Choroid plexus epithelial cell (primary cell): Measurements from ENCODE around the gene LGR4.

Source experiments
- DNase-seq: peaks from one replicate; pipeline ENCODE4 v3.0.0-alpha.2; 2010; ENCODE audit warnings: low read depth
- H3K4me3 ChIP-seq: 2 replicates; pipeline ENCODE4 v1.5.1; 2011; ENCODE audit warnings: low read depth, mild to moderate bottlenecking, control low read depth, low read length, moderate library complexity
- CTCF ChIP-seq: conservative IDR thresholded peaks from 2 replicates; pipeline ENCODE4 v1.5.1; 2011; ENCODE audit warnings: low read depth, mild to moderate bottlenecking, control low read depth, inconsistent platforms, low read length, moderate library complexity

Gene LGR4

GRCh38 chr11:27388001-27388400 is 84.6 kb downstream of the LGR4 start:
- no peak overlapping the region for H3K4me3 ChIP-seq
- no peak for DNase-seq
- TF ChIP-seq CTCF = no peak

GRCh38 chr11:27387362-27387761 is 85.2 kb downstream of the LGR4 start:
- DNase-seq = no peak
- no peak for TF ChIP-seq CTCF
- no peak overlapping the region for H3K4me3 ChIP-seq

- no peak for DNase-seq
- TF ChIP-seq CTCF = no peak
- no peak overlapping the region for H3K4me3 ChIP-seq
These were observed 86.3 kb downstream of the LGR4 start for GRCh38 chr11:27386181-27386845.

- H3K4me3 ChIP-seq = peak overlapping the region; percentile 7
- no peak for TF ChIP-seq CTCF
- DNase-seq = peak; percentile 88
These were observed 87.3 kb downstream of the LGR4 start for GRCh38 chr11:27385245-27385644.

- no peak overlapping the region for H3K4me3 ChIP-seq
- TF ChIP-seq CTCF = no peak
- DNase-seq = no peak
These were observed 88.4 kb downstream of the LGR4 start for GRCh38 chr11:27384227-27384626.

- DNase-seq = no peak
- TF ChIP-seq CTCF = no peak
- H3K4me3 ChIP-seq = no peak overlapping the region
These were observed 88.9 kb downstream of the LGR4 start for GRCh38 chr11:27383645-27384044.

- H3K4me3 ChIP-seq = no peak overlapping the region
- no peak for DNase-seq
- no peak for TF ChIP-seq CTCF
These were observed 91.3 kb downstream of the LGR4 start for GRCh38 chr11:27381238-27381666.
